ENCODE measurements around the gene DAPK1. TPM values are rescaled to one million over a fixed set of nuclear protein-coding genes. Genes with fewer than 3 reads are reported as not detected.

The DAPK1 gene
- total and polyA plus RNA-seq, 8 donors: 9.0 to 88.7 (median 50.7) TPM

- intact Hi-C loops (cut with DNase I; ENCODE audit: low total_unique reads): no loop called here
- peaks cover 10 to 72% (median 37%) of the 10 kb centered on the region in 4 donors for H3K4me1 ChIP-seq
- no peaks in the 10 kb centered on the region for H3K9me3 ChIP-seq
- H3K27me3 ChIP-seq: no peaks in the 10 kb centered on the region
- TF ChIP-seq POLR2A (IDR thresholded peaks at IDR 0.05) (no peak), POLR2AphosphoS5 (IDR thresholded peaks at IDR 0.05) (no peak), EP300 (IDR thresholded peaks at IDR 0.05) (no peak), CTCF (IDR thresholded peaks at IDR 0.05) (no peak)
- 88 to 94% (median 92%) methylated on average over 4 of the region's 4 CpGs for WGBS, 5 donors
- no peak overlapping the region for H3K4me3 ChIP-seq
- no peak for DNase-seq
- H3K27ac ChIP-seq: no peak overlapping the region
- peaks cover 0 to 21% (median 5%) of the 10 kb centered on the region in 4 donors for H3K36me3 ChIP-seq
These were observed 14.6 kb downstream of the DAPK1 start for GRCh38 chr9:87512311-87512710.

- intact Hi-C loops (cut with DNase I; ENCODE audit: low total_unique reads): no loop called here
- H3K27me3 ChIP-seq: no peaks in the 10 kb centered on the region
- H3K4me1 ChIP-seq: peaks cover 10 to 72% (median 37%) of the 10 kb centered on the region in 4 donors
- H3K27ac ChIP-seq: peak overlapping the region in 1 of 5 donors; percentile 47
- no peaks in the 10 kb centered on the region for H3K9me3 ChIP-seq
- DNase-seq: no peak
- 59 to 77% (median 70%) methylated on average over 4 of the region's 4 CpGs for WGBS, 5 donors
- peaks cover 0 to 14% (median 4%) of the 10 kb centered on the region in 4 donors for H3K36me3 ChIP-seq
- TF ChIP-seq CTCF (IDR thresholded peaks at IDR 0.05): no peak
- TF ChIP-seq POLR2AphosphoS5 (IDR thresholded peaks at IDR 0.05): no peak
- no peak for TF ChIP-seq EP300 (IDR thresholded peaks at IDR 0.05)
- TF ChIP-seq POLR2A (IDR thresholded peaks at IDR 0.05): no peak
- H3K4me3 ChIP-seq: no peak overlapping the region
These were observed 15.5 kb downstream of the DAPK1 start for GRCh38 chr9:87513161-87513560.

- Histone ChIP-seq H3K9me3 (no peaks in the 10 kb centered on the region), H3K27me3 (no peaks in the 10 kb centered on the region), H3K4me1 (peaks cover 19 to 80% (median 45%) of the 10 kb centered on the region in 4 donors), H3K36me3 (peaks cover 0 to 13% (median 2%) of the 10 kb centered on the region in 4 donors), H3K27ac (peak overlapping the region in 2 of 5 donors; percentile 47 to 68), H3K4me3 (no peak overlapping the region)
- WGBS, 5 donors: 93 to 100% (median 95%) methylated on average over 3 of the region's 3 CpGs
- no peak for DNase-seq
- TF ChIP-seq POLR2AphosphoS5 (IDR thresholded peaks at IDR 0.05) (no peak), CTCF (IDR thresholded peaks at IDR 0.05) (no peak), EP300 (IDR thresholded peaks at IDR 0.05) (no peak), POLR2A (IDR thresholded peaks at IDR 0.05) (no peak)
- intact Hi-C loops (cut with DNase I; ENCODE audit: low total_unique reads): no loop called here
These were observed 16.3 kb downstream of the DAPK1 start for GRCh38 chr9:87513880-87514535.

- H3K4me1 ChIP-seq: peaks cover 21 to 81% (median 51%) of the 10 kb centered on the region in 4 donors
- peak overlapping the region in 4 of 5 donors; percentile 47 to 68 (median 63) for H3K27ac ChIP-seq
These were observed 17.3 kb downstream of the DAPK1 start for GRCh38 chr9:87515006-87515405.

More at GRCh38 chr9:87515006-87515405, 17.3 kb downstream of the DAPK1 start:
- Histone ChIP-seq H3K9me3 (no peaks in the 10 kb centered on the region), H3K4me3 (no peak overlapping the region), H3K27me3 (no peaks in the 10 kb centered on the region), H3K36me3 (peaks cover 0 to 13% (median 2%) of the 10 kb centered on the region in 4 donors)
- intact Hi-C loops (cut with DNase I; ENCODE audit: low total_unique reads): no loop called here
- TF ChIP-seq EP300 (IDR thresholded peaks at IDR 0.05) (no peak), POLR2AphosphoS5 (IDR thresholded peaks at IDR 0.05) (no peak), CTCF (IDR thresholded peaks at IDR 0.05) (no peak), POLR2A (IDR thresholded peaks at IDR 0.05) (no peak)
- 45 to 66% (median 62%) methylated on average over 2 of the region's 2 CpGs for whole genome bisulfite sequencing, 5 donors
- DNase-seq: peak in 1 of 2 donors; percentile 67

Measured in stomach (tissue), 9 donors.